HepG2 (cell line): ENCODE measurements around the gene CABP4. TPM values are rescaled to one million over a fixed set of nuclear protein-coding genes. Genes with fewer than 3 reads are reported as not detected.
"Not testable (repeated sequence)": the region's sequence is repeated elsewhere in the genome, so short reads cannot be mapped to it uniquely, and the experiment has no call there.

ENCODE experiments used
- ATAC-seq: fragments of 200-7000 bp; cut with Tn5 transposase; 3 replicates; pipeline ENCODE4 v1.9.1; 2020; ENCODE audit warnings: mild to moderate bottlenecking, moderate library complexity
- BruUV-seq: library from RNA; stranded (reverse); fragments of 400-500 nt; replicated peaks from 2 replicates; lab custom pipeline; 2021; lab: Mats Ljungman, UMichigan
- CTCF ChIA-PET: fragments of 300-600 bp; formaldehyde crosslinking; extraction: SDS; loops from one replicate; lab custom pipeline; 2021; ENCODE audit warnings: low total read pairs, inconsistent platforms, low intra/inter-chr PET ratio; lab: Yijun Ruan, JAX
- POLR2A ChIA-PET: fragments of 350-600 bp; sonication (Branson Sonifier 250); formaldehyde crosslinking; loops from one replicate; lab custom pipeline; 2020; ENCODE audit warnings: antibody characterized with exemption, inconsistent platforms; lab: Yijun Ruan, JAX
- DNase-seq: peaks from one replicate; pipeline ENCODE4 v3.0.0-alpha.2; 2015; ENCODE audit warnings: low spot score
- FAIRE-seq: peaks from 3 replicates; lab custom pipeline; 2011; peaks lifted over from hg19 to GRCh38; lab: Jason Lieb, UNC
- H2AFZ ChIP-seq: one replicate; pipeline ENCODE4 v1.6.1; 2011; ENCODE audit warnings: low read length, inconsistent platforms
- H3K27ac ChIP-seq: fragments of 300-600 bp; 3 replicates; pipeline ENCODE4 v1.8.0; 2011; ENCODE audit warnings: mixed run types, mild to moderate bottlenecking, mixed read lengths, low read length, inconsistent platforms; ENCODE audit not compliant: insufficient read depth; ENCODE audit errors: extremely low read length
- H3K27me3 ChIP-seq, 2 experiments: fragments of 200-600 bp in 1 of 2; 2 replicates in 1 of 2; 3 replicates in 1 of 2; pipeline versions ENCODE4 v1.6.0 to v1.8.0; 2011; ENCODE audit warnings: low read length in 2 of 2, mild to moderate bottlenecking in 2 of 2, moderate library complexity in 2 of 2, inconsistent platforms in 1 of 2; ENCODE audit not compliant: insufficient read depth in 2 of 2, control insufficient read depth in 1 of 2
- H3K36me3 ChIP-seq, 2 experiments: fragments of 200-600 bp in 1 of 2; replicated peaks in 1 of 2; 2 replicates in 1 of 2; 3 replicates in 1 of 2; pipeline versions ENCODE4 v1.5.1 to v1.8.0; 2011; ENCODE audit warnings: low read length in 2 of 2, inconsistent platforms in 1 of 2; ENCODE audit not compliant: insufficient read depth in 2 of 2, control insufficient read depth in 1 of 2
- H3K4me1 ChIP-seq: 2 replicates; pipeline ENCODE4 v1.5.1; 2012; ENCODE audit warnings: low read length, inconsistent platforms; ENCODE audit not compliant: insufficient read depth
- H3K4me2 ChIP-seq: 2 replicates; pipeline ENCODE4 v1.6.0; 2011; ENCODE audit warnings: low read depth, low read length, inconsistent platforms
- H3K4me3 ChIP-seq, 3 experiments: fragments of 200-600 bp in 1 of 3; sonication (generic), shearing (Covaris generic) in 1 of 3; replicated peaks in 1 of 3; 2 replicates each; pipeline ENCODE4 v1.5.1; 2011 to 2016; ENCODE audit warnings: low read length in 3 of 3, inconsistent platforms in 2 of 3, low read depth in 2 of 3, mild to moderate bottlenecking in 2 of 3, control low read depth in 1 of 3, mixed read lengths in 1 of 3; ENCODE audit not compliant: insufficient read depth in 1 of 3
- H3K79me2 ChIP-seq: one replicate; pipeline ENCODE4 v1.6.1; 2011; ENCODE audit warnings: low read length, inconsistent platforms; ENCODE audit not compliant: insufficient read depth
- H3K9ac ChIP-seq: 2 replicates; pipeline ENCODE4 v1.6.0; 2011; ENCODE audit warnings: mild to moderate bottlenecking, low read depth, low read length, inconsistent platforms; ENCODE audit not compliant: insufficient read depth
- H3K9me3 ChIP-seq: 2 replicates; pipeline ENCODE4 v1.5.1; 2012; ENCODE audit warnings: mild to moderate bottlenecking, low read length
- H4K20me1 ChIP-seq: 2 replicates; pipeline ENCODE4 v1.6.0; 2011; ENCODE audit warnings: inconsistent platforms, mild to moderate bottlenecking, low read length, moderate library complexity; ENCODE audit not compliant: insufficient read depth
- ARID5B ChIP-seq: IDR thresholded peaks from 2 replicates; pipeline ENCODE4 v1.4.0; 2020; ENCODE audit warnings: mild to moderate bottlenecking, missing genetic modification reagents
- RBFOX2 ChIP-seq: fragments of 200-400 bp; formaldehyde crosslinking; IDR thresholded peaks from 2 replicates; pipeline ENCODE4 v1.6.1; 2017; ENCODE audit warnings: low read depth, mild to moderate bottlenecking, low read length
- WGBS: methylation state at CpG from one replicate; pipeline ENCODE4 v1.1.6; 2017; ENCODE audit warnings: low lambda C conversion rate; 5-methylcytosine and 5-hydroxymethylcytosine counted together
- in situ Hi-C: cut with HindIII; loops from 2 replicates; pipeline ENCODE4 v1.10.0; 2017; ENCODE audit warnings: low pct_unique_long_range_greater_than_20kb; ENCODE audit not compliant: extremely low pct_ligation_motif_present
- intact Hi-C: fragments of 100-400 bp; cut with micrococcal nuclease; formaldehyde crosslinking; loops from one replicate; pipeline ENCODE4 v1.10.0; 2022; ENCODE audit not compliant: unreplicated experiment
- polyA plus RNA-seq, 8 experiments: library from polyadenylated mRNA; depleted of rRNA in 3 of 8; stranded (reverse) in 7 of 8; unstranded in 1 of 8; fragments of >200 nt; fragmentation: Illumina TruSeq in 4 of 8; extraction: Trizol in 4 of 8; gene quantifications; 2 replicates each; pipeline versions ENCODE4 v1.2.1 to v1.2.3, GENCODE V29; 2011 to 2016; ENCODE audit warnings: low read depth in 4 of 8, missing spikeins in 1 of 8, mixed read lengths in 1 of 8; ENCODE audit not compliant: insufficient read depth in 1 of 8
- total RNA-seq, 5 experiments: library from RNA; depleted of rRNA; stranded (reverse); fragments of >200 nt; fragmentation: Illumina TruSeq; extraction: Trizol; gene quantifications; 2 replicates each; pipeline ENCODE4 v1.2.3, GENCODE V29; 2016; ENCODE audit warnings: low read depth in 1 of 5

CABP4 gene
- total and polyA plus RNA-seq, 2 of the 13 experiments (the other 11 are each of a cell fraction or from before 2014, with no cell fraction given), result not detected

- FAIRE-seq, H3K79me2 ChIP-seq, in situ Hi-C loops, H3K9ac ChIP-seq, BruUV-seq, CTCF ChIA-PET, H3K4me3 ChIP-seq, H3K4me2 ChIP-seq, intact Hi-C loops, H4K20me1 ChIP-seq, ATAC-seq, H3K27ac ChIP-seq, H3K27me3 ChIP-seq, H2AFZ ChIP-seq, H3K9me3 ChIP-seq, DNase-seq: not testable (repeated sequence)
- POLR2A ChIA-PET, result interaction anchor here (1.0 kb wide), 1 partner anchor 21 kb away, joined by 3 read pairs; no protein-coding TSS in a partner anchor
- Histone ChIP-seq H3K4me1 (peaks cover 28% of the 10 kb centered on the region), H3K36me3 (peaks cover 4 to 22% of the 10 kb centered on the region in 2 experiments; a peak in 3 of 5 replicates)
- 96% methylated on average over 7 of the region's 7 CpGs for WGBS
These were observed 30.8 kb downstream of the CABP4 start for GRCh38 chr11:67485873-67486361.

DNA sequence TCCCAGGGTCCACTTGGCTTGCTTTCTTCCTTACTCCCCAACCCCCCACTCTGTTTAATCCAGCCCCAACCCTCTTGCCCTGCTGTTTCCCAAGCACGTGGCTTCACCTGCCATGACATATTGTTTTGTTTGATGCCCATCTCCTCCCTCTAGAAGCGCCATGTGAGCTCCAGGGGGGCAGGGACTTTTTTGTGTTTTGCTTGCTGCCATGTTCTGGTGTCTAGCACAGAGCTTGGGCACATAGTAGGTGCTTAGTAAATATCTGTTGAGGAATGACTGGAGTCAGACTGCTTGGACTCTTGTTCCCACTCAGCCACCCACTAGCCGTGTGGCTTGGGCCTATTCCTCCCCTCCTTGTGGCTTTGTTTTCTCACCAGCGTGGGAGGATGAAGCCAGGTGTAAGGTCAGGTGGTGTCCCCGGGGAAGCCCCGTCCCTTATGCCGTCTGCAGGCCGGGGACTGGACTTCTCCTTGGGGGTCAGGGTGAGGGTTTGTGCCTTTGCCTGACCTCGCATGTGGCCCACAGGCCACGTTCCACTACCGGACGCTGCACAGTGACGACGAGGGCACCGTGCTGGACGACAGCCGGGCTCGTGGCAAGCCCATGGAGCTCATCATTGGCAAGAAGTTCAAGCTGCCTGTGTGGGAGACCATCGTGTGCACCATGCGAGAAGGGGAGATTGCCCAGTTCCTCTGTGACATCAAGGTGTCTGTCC, 31.5 kb downstream of the CABP4 start:
- FAIRE-seq, result no peak
- no peaks in the 10 kb centered on the region for H3K9me3 ChIP-seq
- no peaks in the 10 kb centered on the region for H3K79me2 ChIP-seq
- no TSS peak for BruUV-seq
- no peak overlapping the region for H3K9ac ChIP-seq
- TF ChIP-seq ARID5B (CRISPR knock-in tag), result no peak
- 0 out of 2 replicates have a peak, but pooled peaks have one; percentile 25 for TF ChIP-seq RBFOX2
- TF ChIP-seq, all 625 proteins: peak for 1
- Histone ChIP-seq H3K36me3 (peaks cover 4 to 22% of the 10 kb centered on the region in 2 experiments; a peak in 4 of 5 replicates), H3K27me3 (no peaks in the 10 kb centered on the region), H3K4me2 (no peak overlapping the region), H4K20me1 (no peaks in the 10 kb centered on the region), H2AFZ (no peak overlapping the region), H3K4me1 (peaks cover 28% of the 10 kb centered on the region), H3K4me3 (no peak overlapping the region), H3K27ac (no peak overlapping the region)
- DNase-seq (no peak), ATAC-seq (no peak)
- ChIA-PET POLR2A (no interaction called here), CTCF (no interaction called here)
- intact Hi-C loops, result no loop called here
- in situ Hi-C loops, result no loop called here
- 96% methylated on average over 3 of the region's 20 CpGs for WGBS
